Kasumi-1 (cell line): Measurements from ENCODE around the gene CA5A.
"Not testable (repeated sequence)": the region's sequence is repeated elsewhere in the genome, so short reads cannot be mapped to it uniquely, and the experiment has no call there.

Experiments used
- DNase-seq, 2 experiments: peaks; one replicate each; lab custom pipeline; 2025; lab: John Stamatoyannopoulos, UW

The CA5A gene

DNA sequence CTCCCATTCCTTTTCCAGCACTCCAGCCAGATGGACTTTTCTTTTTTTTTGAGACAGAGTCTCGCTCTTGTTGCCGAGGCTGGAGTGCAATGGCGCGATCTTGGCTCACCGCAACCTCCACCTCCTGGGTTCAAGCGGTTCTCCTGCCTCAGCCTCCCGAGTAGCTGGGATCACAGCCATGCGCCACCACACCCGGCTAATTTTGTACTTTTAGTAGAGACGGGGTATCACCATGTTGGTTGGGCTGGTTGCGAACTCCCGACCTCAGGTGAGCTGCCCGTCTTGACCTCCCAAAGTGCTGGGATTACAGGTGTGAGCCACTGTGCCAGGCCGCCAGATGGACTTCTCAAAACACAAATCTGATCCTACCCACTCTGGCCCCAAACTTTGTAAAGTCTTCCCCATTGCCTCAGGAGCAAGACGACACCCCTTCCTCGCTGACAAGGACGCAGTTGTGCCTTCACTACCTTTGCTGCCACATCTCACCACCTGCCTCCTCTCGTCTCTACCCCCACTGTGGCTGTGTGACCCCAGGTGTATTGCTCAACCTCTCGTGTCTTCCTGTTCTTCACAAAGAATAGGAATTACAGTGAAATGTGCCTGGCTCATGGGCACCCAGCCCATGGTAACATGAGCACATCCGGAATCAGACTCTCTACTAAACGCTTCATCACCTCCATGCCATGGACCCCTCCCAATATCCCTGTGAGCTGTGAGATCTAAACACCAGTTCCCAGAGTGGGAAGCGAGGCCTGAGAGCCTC lies 11.2 kb upstream of the CA5A start:
- DNase-seq, result no peak

DNA sequence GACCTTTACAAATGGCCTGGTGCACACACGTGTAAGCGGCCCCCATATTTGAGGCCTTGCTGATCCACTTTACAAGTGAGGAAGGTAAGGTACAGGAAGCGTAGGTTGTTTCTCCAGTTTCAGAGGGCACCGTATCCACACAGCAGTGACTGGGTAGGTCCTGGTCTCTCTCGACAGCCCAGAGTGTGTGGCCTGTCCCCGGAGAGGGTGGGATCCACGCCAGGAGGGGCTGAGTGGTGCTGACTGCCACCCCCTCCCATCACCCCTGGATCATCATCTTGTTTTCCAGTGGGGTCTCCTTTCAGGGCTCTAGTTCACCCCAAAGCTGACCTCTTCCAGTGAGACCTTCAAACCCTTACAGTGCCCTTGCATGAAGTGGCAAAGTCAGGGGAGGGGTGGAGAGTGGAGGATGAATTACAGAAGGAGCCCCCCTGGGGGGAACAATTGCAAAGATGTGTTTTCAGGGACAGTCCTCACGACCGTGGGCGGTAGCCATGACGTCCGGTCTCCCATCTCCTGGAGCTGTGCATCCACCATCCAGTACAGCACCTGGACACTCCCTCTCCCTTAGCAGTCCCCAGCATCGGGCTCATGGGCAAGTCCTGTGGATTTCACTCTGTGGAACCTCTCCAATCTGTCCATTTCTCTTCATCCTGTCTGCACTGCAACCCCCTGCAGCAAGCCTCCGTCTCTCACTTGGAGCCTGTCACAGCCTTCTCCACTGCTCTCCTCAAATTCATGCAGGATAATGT lies 10.4 kb upstream of the CA5A start:
- DNase-seq, result no peak

DNA sequence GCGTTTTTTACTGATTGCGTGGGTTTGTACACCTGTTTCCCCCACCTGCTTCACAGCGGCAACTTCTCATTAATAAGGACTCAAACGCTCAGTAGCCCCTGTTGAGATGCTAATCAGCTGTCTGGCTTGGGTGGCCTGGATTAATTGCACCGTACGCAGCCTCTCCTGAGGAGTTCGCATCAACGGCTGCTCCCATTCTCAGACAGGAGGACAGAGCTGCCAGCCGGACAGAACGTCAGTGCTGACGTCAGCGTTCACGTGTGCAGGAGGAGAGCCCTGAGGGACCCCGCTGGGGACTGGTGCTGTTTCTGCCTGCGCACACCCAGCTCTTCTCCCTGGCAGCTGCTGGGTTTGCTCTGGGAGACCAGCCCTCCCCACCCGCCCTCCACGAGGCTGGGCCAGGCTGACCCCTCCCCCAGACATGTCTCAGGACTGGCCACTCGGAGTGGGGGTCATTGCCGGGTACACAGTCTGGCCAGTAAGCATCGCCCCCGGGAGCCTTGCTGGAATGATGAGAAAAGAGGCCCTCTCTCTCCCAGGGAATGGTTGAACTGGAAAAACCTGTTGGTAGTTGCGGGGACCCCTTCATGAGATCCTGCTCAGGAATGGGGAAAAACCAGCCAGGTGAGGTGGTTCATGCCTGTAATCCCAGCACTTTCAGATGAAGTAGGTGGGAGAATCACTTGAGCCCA lies 9.2 kb upstream of the CA5A start:
- DNase-seq, result no peak

DNA sequence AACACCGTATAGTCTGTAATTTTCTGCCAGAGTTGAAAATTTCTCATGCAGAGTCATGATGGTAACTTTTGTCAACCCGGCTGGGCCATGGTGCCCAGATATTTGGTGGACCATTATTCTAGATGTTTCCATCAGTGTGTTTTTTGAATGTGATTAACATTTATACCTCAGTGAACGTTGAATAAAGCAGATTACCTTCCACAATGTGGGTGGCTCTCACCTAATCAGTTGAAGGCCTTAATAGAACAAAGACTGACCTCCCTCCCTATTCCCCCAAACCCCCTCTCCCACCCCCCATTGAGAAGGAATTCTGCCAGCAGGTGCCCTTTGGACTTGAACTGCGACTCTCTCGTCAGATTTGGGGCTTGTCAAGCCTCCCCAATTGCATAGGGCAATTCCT lies 6.4 kb upstream of the CA5A start:
- DNase-seq, result no peak

DNA sequence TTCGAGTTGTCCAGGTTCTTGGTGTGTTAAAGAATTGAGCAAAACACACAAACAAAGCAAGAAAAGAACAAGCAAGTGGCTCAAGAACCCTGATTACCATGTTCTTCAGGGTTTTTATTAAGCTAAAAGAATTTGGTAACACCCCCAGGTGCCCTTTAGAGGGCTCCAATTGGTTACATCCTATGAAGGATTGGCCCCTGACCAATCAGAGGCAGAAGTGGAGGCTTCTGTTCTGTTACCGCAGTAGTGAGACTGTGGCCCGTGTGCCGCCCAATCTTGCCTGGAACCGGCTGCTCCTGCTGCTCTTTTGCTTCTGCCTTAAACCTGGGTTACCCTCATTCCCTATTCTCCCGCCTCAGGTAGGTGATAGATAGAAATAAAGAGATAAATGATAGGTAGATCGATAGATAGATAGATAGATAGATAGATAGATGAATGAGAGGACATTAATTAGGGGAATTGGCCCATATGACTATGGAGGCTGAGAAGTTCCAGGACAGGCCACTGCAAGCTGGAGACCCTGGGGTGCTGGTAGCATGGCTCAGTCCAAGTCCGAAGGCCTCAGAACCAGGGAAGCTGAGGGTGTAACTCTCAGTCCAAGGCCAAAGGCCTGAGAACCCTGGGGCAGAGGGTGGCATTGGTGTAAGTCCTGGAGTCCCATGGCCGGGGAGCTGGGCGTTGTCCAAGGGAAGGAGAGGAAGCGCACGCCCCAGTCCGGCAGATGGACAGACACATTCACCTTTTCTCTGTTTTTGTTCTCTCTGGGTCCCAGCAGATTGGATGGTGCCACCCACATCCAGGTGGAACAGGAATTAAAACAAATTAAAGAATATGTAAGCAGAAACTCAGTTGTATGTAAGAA lies 3.5 kb upstream of the CA5A start:
- no peak for DNase-seq

DNA sequence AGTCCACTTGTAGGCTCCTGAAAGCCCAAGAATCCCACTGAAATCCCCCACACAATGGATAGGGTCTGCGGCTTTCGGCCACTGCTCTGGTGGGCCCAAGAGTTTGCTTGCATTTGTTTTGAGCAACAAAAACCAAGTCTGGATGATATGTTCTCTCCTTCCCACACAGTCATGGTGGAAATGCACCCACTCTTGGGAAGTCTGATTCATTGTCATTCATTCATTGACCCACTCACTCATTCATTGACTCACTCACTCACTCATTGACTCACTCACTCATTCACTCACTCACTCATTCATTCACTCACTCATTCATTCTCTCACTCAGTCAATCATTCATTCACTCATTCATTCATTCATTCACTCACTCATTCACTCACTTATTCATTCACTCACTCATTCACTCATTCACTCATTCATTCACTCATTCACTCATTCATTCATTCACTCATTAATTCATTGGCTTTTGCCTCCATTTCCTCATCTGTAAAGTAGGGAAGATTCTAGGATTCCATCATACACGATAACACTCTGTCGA lies 2.2 kb upstream of the CA5A start:
- no peak for DNase-seq

DNA sequence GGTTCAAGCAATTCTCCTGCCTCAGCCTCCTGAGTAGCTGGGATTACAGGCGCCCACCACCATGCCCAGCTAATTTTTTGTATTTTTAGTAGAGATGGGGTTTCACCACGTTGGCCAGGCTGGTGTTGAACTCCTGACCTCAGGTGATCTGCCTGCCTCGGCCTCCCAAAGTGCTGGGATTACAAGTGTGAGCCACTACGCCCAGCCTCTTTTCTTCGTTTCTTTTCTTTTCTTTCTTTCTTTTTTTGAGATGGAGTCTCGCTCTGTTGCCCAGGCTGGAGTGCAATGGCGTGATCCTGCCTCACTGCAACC lies 858 bp upstream of the CA5A start:
- not testable (repeated sequence) for DNase-seq

DNA sequence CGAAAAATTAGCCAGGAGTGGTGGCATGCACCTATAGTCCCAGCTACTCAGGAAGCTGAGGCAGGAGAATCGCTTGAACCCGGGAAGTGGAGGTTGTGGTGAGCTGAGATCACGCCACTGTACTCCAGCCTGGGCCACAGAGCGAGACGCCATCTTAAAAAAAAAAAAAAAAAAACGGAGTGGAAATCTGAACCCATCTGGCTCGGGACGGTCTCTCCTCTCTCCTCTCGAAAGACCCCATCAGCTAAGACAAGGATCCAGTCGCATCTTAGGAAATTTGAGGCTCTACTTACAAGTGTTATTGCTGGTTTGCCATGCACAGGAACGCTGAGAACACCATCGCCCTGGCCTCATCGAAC lies 334 bp downstream of the CA5A start:
- not testable (repeated sequence) for DNase-seq

DNA sequence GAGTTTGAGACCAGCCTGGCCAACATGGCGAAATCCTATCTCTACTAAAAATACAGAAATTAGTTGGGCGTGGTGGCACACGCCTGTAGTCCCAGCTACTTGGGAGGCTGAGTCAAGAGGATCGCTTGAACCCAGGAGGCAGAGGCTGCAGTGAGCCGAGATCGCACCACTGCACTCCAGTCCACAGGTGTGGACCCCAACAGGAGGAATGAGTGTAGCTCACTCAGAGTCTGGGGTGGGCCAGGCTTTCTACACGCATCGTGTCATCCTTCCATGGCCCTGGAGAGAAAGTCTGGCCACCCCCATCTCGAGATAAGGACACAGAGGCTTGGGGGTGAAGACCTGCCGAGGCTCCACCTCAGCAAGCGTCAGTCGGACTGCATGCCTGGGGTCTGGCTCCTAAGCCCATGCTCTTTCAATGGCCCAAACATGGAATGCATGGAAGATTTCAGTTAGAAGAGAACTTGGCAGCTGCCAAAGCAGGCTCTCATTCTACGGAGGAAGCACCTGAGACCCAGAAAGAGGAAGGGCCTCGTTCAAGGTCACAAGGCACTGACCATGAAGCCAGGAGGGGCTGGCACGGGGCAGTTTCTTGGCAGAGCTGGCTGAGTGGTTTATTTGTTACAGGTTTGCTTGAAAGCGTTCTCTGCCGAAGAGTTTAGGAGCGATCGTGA lies 1.4 kb downstream of the CA5A start:
- DNase-seq, result not testable (repeated sequence)

DNA sequence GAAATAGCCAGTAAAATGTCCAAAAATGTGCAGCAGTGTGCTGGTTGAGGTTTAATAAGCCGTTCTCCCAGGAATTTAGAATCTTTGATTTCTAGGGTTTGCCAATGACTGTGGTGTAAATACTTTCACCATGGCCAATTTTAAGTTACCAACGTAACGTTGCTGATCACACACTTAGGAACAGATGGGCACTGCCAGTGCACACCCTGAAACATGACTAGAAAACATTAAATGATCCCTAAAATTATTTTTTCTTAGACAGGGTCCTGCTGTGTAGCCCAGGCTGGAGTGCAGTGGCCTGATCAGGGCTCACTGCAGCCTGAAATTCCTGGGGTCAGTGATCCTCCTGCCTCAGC lies 3.2 kb downstream of the CA5A start:
- DNase-seq, result no peak

DNA sequence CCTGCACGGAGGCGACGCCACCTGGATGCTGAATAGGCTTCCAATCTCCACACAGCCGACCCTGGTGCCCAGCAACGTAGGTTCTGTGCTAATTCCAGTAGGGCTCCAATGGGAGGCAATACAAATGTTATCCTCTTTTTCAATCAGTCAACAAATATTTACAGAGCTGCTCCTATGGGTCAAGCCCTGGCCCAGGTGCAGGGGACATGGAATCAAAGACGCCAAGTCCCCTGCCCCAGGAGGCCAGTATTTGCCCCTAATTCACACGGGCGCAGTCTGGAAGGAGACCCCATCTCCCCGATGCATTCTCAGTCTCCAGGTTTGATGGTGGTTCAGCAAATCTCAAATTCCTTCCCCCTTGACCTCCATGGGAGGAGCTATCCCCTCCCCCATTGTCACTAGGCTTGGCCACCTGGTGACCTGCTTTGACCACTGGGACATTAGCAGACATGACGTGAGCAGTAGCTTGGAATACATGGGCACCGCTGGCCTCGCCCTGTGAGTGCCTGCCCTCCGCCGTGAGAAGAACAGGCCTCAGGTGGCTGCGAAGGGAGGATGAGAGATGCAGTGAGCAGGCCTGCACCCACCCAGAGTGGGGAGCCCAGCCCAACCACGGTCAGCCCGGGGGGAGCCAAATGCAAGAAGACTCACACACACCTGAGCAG lies 3.7 kb downstream of the CA5A start:
- not testable (repeated sequence) for DNase-seq

DNA sequence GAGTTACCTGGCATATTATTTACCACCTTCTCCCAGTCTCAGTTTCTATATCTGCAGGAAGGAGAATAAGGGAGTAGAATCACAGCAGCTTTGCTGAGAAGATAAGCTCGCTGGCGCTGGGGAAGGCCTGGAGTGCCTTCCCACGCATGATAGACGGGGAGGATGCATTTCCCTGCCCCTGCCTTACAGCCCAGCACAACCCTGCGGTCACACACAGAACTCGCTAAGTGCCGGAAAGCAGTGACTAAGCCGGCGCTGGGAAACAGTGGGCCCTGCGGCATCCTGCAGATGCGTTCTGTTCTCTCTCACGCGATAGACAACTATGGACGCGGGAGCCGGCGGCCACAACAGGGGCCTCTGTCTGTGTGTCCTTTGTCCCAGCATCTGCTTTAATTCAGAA lies 4.8 kb downstream of the CA5A start:
- peak; percentile 56 to 59 for DNase-seq

DNA sequence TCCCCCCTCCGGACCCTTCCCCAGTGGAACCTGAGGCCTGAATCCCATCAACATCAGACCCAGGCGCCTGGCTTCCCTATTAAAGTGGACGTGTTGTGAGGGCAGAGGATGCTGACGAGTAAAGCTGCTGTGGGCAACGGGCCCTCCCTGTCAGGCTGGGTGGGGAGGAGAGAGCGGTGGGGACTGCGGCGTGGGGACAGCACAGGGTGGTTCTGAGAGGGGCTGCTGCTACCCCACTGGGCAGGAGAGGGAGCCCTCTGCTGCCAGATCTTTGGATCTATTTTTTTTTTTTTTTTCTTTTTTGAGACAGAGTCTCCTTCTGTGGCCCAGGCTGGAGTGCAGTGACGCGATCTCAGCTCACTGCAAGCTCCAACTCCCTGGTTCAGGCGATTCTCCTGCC lies 5.9 kb downstream of the CA5A start:
- DNase-seq, result peak in 1 of 2 experiments; percentile 28

DNA sequence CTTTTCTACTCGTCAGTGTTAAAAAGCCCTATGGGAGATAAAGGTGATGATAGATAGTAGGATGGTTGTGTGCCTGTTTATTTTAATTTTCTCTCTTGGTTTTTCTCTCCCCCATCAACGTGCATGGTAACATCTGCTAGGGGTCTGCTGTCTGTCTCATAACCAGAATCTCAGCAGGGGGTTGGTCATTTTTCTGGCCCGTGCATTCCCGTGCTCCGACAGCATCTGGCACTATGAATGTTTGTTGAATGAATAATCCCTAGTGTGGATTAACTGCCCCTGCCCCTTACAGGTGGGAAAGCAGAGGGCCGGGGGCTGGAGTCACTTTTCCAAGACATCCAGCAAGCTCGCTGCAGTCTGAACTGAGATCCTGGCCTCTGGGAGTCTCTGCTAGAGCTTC lies 6.3 kb downstream of the CA5A start:
- DNase-seq, result no peak

DNA sequence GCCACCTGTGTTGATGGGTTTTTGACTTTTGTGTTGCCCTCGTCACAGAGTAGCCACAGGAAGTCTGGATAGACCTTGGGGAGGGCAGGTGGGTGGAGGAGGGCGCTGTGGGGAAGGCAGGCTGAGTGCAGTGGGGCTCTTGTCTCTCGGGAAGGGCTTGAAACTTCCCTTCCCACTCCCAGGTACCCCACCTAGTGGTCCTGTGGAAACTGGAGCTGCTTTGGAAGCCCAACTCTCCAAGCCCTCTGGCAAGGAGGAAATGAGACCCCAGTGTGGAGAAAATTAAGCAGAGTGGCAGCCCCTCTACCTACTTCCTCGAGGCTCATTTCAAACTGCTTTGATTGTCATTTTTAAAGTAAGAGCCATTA lies 9.2 kb downstream of the CA5A start:
- DNase-seq, result no peak

DNA sequence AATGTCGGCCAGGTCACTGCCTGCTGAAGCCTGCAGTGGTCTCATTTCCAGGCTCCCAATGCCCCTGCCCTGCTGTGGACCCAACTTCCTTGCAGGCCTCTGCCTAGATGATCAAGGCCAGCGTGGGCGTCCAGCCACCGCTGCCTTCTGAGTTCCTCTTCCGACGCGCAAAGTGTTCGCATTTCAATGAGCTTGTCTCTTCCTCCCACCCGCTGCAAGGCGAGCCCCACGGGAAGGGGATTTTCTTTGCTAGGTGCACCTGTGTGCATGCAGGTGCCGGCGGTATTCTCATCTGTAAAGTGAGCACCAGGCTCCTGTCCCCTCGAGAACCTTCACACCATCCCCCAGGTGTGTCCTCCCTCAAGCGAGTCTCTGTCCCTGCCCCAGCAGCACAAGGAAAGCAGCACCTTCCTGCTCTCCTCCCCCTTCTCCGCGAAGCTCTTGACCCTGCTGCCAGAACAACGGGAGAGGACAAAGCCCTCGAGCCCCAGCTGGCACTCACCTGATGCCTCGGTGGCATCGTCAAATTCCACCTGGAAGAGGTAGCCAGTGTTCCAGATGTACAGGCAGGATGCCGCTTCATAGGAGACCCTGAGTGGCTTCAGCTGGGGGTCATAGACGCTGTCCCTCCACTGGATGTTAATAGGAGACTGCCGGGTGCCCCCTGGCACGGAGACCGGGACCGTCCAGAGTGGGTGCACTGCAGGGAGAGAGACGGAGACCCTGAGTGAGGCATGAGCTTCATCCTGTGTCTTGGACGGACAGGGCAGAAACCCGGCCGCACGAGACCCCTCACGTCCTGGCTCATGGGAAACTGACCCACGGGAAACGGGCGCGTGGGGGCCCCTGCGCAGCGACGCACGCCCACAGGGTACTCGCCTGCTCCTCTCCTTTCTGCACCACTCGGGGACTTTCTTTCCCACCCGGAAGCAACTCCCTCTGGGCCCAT lies 9.8 kb downstream of the CA5A start:
- no peak for DNase-seq

DNA sequence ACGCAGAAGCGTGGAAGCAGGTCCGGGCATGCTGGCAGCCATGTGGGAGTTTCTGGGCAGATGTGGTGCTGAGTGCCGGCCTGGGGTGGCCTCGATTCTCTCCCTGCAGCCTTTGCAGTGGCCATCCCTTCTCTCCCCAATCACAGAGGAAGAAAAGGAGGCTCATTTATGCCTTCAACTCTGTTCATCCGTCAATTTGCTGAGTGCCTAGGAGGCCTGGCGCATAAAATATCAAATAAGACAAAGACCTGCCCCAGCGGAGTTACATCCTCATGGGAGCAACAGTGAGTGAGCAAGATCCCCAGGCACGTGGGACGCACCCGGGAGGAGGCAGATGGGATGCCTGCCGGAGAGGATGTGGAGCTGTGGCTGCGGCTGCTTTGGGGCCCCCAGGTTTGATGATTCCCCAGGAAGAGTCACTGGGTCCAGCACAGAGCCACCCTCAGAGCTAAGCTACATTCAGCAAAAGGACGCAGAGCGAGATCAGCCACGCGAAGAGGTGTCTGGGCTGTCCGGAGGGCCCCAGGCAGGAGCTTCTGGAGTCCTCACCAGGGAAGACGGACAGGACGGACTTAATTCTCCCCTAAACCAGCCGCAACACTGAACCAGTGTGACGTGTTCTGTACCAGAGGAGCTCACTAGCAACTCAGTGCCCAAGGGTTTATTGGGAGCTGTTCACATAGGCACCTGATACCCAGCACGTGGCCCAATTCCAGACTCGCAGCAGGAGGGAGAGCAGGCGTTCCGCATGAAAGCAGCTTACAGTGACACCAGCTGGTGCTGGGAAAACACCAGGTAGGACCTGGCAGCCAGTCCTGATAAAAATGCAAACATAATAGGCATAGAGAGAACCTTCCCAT lies 11.3 kb downstream of the CA5A start:
- DNase-seq, result no peak

DNA sequence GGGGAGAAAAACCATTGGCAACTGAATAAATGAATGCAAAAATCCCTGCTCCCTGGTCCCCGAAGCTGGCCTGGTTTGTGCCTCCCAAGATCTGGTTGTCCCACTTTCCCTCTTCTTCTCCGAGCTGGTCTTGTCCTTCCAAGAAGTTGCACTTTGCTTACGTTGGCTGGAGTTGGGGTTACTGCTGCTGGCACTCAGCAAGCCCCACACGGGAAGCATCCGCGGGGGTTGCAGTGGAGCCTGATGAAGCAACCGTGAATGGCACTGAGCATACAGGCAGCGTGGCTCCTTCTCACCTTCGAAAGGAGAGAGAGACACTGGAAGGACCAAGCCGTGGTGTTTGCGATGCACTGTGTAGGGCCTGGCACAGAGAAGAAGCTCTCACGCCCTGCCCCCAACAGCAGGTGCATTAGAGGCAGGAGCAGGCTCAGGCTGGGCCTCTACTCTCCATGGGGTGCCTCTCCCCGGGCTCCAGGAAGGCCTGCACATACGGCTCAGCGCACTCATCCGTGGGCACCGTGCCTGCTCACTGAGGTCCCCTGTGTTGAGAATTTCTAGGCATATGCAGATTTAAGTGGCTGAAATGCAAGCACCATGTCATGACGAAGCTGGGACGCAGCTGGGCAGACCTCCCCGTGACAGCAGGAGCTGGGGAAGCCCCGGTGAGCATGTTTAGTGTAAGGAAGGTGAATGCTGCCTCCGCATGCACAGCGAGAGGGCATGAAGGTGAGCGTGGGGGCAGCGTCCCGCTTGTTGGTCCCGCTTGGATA lies 12.1 kb downstream of the CA5A start:
- no peak for DNase-seq
